Effector CD8-positive, alpha-beta T cell (primary cell): ENCODE data around the gene ENO2.

Source experiments
- DNase-seq: peaks from one replicate; lab custom pipeline; 2025; lab: John Stamatoyannopoulos, UW

Gene ENO2

GRCh38 chr12:6912164-6912935 lies 2.0 kb upstream of the ENO2 start:
- DNase-seq: no peak

DNA sequence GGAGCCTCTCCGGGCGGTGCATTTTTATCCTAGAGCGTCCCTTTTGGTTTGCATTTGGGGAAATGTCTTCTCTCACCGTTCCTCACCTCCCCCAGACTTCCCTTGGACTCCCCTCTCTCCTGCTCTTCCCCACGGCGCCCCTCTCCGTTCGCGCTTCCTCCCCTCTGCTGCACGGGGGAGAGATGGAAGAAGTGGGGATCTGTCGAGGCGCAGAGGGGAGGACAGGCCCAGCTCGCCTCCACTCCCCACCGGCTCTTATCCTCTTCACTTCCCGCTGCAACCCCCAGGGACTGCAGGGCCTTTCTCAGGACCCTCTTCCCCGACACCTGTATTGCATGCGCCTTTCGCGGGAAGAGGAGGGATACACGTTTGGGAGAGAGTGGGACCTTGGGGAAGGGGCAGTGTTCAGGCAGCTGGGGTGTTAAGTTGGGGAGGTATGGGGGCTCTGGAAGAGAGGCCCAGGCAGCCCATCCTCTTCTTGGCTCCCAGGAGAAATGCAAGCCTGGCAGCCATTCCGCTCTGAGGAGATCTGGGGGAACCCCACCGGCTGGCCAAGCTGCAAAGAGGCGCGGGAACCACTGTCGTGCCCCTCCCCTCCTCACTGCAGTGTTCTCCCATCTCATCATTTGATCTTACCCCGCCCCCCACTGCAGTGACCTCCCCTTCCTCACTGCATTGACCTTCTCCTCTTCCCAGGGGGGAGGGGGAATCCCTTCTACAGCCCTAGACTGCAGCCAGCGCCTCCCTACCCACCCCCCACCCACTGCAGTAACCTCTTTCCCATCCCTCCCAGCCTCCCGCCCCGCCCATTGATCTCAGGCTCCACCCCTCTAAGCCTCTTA lies 788 bp downstream of the ENO2 start:
- DNase-seq: no peak

DNA sequence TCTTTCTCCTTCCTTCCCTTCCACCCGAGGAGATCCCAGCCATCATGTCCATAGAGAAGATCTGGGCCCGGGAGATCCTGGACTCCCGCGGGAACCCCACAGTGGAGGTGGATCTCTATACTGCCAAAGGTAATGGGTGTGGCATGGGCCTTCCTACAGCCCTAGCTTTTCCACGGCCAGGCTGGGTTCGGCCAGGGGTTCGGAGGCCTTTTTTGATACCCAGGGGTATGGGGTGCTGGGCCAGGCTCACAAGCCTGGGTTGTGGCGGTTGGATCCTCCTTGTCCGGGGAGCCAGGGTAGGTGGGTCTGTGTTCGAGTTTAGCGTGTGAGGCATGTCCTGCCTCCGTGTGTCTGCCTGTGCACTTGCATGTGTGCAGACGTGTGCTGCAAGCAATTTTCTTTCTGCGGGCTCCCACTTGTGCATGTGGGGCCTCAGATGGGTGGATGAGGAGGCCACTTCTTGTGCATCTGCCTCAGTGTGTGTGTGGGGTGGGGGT lies 1.5 kb downstream of the ENO2 start:
- DNase-seq: no peak

DNA sequence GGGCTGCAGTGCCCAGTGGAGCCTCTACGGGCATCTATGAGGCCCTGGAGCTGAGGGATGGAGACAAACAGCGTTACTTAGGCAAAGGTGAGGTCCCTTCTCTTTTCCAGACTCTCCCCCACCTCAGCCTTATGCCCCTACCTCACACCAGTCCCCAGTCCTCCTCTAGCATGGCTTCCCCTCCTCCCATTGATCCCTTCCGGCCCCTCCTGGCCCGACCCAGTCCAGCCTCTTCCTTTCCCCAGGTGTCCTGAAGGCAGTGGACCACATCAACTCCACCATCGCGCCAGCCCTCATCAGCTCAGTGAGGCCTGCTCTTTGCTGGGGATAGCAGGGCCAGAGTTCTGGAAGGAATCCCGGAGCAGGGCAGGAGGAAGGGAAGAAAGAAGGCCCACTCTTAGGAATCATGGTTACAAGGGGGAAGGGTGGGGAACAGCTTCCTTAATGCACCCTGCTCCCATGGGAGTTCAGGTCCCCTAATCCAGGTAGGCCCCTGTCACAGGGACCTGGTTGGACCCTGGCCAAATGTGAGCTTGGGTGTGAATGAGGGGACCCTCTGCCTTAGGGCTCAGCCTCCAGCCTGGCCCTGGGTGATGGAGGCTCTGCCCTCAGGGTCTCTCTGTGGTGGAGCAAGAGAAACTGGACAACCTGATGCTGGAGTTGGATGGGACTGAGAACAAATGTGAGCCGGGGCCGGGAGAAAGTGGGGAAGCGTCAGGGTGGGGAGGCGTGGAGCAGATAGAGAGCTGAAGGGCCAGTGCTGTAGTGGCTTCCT lies 2.2 kb downstream of the ENO2 start:
- no peak for DNase-seq

DNA sequence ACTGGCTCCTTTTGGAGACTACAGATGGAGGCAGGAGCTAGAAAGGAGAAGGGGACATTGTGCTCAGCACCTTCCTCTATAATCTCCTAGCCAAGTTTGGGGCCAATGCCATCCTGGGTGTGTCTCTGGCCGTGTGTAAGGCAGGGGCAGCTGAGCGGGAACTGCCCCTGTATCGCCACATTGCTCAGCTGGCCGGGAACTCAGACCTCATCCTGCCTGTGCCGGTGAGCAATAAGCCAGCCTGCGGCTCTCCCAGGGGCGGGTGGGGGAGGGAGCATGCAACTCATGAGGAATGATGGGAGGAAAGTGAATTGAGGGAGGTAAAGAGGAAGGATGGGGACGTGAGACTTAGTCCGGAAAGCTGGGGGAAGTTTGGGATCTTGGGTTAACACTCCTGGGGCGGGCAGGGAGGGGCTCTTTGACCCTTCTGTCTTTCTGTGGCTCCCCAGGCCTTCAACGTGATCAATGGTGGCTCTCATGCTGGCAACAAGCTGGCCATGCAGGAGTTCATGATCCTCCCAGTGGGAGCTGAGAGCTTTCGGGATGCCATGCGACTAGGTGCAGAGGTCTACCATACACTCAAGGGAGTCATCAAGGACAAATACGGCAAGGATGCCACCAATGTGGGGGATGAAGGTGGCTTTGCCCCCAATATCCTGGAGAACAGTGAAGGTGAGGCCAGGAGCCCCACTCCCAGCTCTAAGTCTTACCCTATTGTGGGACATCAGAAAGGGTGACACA lies 3.3 kb downstream of the ENO2 start:
- no peak for DNase-seq

DNA sequence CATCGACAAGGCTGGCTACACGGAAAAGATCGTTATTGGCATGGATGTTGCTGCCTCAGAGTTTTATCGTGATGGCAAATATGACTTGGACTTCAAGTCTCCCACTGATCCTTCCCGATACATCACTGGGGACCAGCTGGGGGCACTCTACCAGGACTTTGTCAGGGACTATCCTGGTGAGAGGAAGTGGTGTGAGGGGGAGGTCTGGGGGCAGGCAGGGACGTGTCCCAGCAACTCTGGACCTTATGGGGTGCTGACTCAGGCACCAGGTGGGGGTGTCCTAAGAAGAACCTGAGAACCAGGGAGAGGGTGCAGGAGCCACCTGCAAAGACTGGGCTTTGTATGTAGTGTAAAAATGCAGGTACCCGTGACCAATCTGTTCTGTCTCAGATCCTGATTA lies 5.2 kb downstream of the ENO2 start:
- no peak for DNase-seq

DNA sequence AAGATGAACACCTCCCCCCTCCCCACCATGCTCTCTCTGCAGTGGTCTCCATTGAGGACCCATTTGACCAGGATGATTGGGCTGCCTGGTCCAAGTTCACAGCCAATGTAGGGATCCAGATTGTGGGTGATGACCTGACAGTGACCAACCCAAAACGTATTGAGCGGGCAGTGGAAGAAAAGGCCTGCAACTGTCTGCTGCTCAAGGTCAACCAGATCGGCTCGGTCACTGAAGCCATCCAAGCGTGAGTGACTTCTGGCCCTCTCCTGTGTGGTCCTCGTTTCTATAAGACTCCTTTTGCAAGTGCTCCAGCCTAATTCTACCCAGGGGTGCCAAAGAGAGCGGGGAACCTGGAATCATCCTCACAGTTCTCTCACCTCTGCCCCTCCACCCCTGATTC lies 7.2 kb downstream of the ENO2 start:
- no peak for DNase-seq

GRCh38 chr12:6921996-6922946 lies 7.9 kb downstream of the ENO2 start:
- DNase-seq: no peak

- no peak for DNase-seq
Measured at GRCh38 chr12:6923003-6923732, 8.8 kb downstream of the ENO2 start.

DNA sequence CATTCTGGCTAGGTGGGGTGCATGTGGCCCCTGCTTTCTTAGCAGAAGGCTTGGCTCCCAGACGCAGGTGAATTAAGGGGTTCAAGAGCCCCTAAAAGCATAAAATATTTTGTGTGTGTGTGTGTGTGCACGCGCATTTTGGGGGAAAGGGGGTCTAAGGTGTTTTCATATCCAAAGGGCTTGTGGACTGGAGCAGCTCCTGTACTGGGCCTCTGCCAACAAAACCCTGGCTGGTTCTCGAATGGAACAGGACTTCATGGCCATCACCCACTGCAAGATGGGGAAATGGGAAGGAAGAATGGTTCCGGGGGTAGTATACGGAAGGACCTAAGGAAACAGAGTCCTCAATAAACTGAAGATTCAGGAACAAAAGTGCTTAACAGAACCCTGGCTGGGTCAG lies 9.5 kb downstream of the ENO2 start:
- DNase-seq: no peak

- DNase-seq: no peak
Measured at GRCh38 chr12:6925239-6925539, 10.8 kb downstream of the ENO2 start.

- DNase-seq: no peak
Measured at GRCh38 chr12:6925540-6926279, 11.3 kb downstream of the ENO2 start.

- DNase-seq: no peak
Measured at GRCh38 chr12:6927379-6928021, 13.1 kb downstream of the ENO2 start, which contains the start of gene ATN1. Gene ATN1, plus strand, starts transcription at chr12:6927959. Its CDS starts 6,043 bp downstream, at chr12:6934002.

DNA sequence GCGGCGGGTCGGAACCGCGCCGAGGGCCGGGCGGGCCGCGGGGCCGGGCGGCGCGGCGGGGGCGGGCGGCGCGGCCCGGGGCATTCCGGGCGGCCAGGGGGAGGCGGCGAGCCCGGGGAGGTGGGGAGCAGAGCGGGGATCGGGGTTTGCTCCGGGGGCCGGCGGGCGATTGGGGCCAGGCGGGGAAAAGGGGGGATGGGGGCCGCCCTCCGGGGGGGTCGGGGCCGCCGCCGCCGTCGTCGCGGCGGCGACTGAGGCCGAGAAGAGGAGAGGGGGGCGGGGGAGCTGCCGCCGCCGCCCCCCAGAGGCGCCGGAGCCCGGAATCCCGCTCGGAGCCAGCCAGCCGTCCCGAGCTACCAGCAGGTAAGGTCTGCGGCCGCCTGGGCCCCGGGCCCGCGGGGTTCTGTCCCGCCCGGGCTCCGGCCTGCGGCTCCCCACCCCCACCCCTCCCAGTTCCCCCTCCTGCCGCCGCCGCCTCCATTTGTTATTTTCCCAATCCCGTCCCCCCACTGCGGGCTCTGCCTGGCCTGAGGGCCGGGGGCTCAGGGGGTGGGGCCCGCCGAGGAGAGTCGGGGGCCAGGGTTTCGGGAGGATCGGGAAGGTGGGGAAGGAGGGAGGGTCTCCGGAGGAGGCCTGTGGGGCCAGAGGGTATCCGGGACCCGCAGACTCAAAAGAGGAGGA lies 13.8 kb downstream of the ENO2 start:
- no peak for DNase-seq

DNA sequence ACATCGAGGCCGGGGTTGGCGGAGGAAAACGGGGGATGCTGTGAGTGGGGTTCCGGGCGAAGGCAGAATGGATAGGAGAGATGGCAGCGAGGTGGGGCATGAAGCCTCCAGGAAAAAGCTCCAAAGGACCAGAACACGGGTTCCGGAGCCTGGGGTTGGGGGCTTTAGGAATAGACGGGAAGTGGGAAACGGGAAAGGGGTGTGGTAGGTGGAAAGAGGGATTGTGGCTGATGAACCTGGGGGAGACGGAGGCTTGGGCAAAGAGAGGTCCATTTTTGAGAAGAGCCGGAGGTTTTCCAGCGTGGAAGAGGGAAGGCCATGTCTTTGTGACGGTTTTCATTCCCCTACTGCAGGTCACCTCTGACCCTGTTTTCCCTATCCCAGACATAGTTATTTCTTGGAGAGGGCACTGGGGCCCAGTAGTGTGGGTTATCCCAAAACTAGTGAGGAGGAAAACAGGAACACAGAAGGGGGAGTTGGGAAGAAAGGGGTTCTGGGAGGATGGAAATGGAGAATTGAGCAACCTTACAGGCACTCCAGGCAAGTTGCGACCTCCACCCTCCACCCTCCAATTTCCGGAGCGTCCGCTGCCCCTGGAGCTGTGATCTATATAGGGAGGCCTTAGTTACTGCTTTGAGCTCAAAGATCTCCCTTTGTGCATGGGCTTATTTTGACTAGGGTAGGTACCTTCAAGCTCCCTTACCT lies 14.5 kb downstream of the ENO2 start:
- no peak for DNase-seq

DNA sequence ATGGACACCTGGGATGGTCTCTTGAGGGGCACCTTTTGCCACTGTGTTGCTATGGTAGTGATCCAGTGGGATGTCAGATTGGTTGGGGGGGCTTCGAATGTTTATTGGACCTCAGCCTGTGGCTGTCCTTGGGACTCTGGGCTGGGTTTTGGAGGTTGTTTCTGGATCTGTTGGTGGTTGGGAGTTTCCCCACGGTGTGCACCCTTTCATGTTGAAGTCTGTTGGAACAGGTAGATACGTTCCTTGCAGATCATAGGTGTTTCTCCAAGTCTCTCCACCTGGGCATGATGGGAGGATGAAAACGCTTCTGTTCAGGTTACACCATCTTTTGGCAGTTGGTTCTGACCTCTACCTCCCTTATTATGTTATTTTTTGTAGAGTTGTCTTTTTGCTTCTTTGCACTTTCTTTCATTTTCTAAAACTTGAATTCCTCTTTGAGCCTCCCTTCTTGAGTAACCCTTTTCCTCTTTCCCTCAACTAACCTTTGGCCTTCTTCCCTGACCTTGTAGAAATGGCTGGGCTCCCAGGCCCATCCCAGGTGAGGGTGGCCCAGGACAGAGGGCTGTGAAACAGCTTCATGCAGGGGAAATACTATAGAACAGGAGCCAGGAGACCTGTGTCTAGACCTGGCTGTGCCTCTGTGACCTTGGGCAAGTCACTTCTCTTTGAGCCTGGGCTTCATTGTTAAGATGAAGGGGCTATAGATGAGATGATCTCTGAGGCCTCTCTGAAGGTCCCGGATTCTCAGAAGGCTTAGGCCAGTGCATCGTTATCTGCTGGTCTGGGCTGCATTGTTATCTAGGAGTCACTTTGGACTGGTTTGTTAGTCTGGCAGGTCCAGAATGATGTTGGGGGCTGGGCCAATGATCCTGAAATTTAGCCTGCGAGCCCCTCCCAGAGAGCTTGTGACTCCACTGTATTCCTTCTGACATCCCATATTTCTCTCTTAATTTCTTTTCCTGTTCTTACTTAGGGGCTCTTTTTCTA lies 15.4 kb downstream of the ENO2 start:
- no peak for DNase-seq
